HT1080 (cell line): ENCODE data around the gene ULBP2. TPM values are rescaled to one million over a fixed set of nuclear protein-coding genes. Genes with fewer than 3 reads are reported as not detected.
"Not testable (repeated sequence)": the region's sequence is repeated elsewhere in the genome, so short reads cannot be mapped to it uniquely, and the experiment has no call there.

Source experiments
- DNase-seq: peaks from one replicate; pipeline ENCODE4 v3.0.0-alpha.2; 2015; ENCODE audit warnings: low read depth
- total RNA-seq: library from RNA; depleted of rRNA; stranded (reverse); fragments of >200 nt; shearing (Covaris generic); gene quantifications from 2 replicates; pipeline ENCODE4 v1.2.3, GENCODE V29; 2014

The ULBP2 gene
- total RNA-seq, 1 experiment from 2014 or later, result 11.6 TPM

GRCh38 chr6:149908480-149908879 is 33.3 kb upstream of the ULBP2 start:
- not testable (repeated sequence) for DNase-seq

GRCh38 chr6:149909701-149910470 is 31.9 kb upstream of the ULBP2 start:
- no peak for DNase-seq

GRCh38 chr6:149910721-149911151 is 31.1 kb upstream of the ULBP2 start:
- DNase-seq, result no peak

GRCh38 chr6:149912680-149913079 is 29.1 kb upstream of the ULBP2 start:
- DNase-seq, result not testable (repeated sequence)

GRCh38 chr6:149913085-149913484 is 28.7 kb upstream of the ULBP2 start:
- DNase-seq, result peak; percentile 39

- peak; percentile 20 for DNase-seq
Observed at GRCh38 chr6:149913540-149914240, 28.1 kb upstream of the ULBP2 start.

GRCh38 chr6:149915970-149916865 is 25.6 kb upstream of the ULBP2 start:
- no peak for DNase-seq

GRCh38 chr6:149917679-149918078 is 24.1 kb upstream of the ULBP2 start:
- no peak for DNase-seq

GRCh38 chr6:149918151-149918905 is 23.5 kb upstream of the ULBP2 start:
- DNase-seq, result no peak

GRCh38 chr6:149919126-149919833 is 22.5 kb upstream of the ULBP2 start:
- DNase-seq, result not testable (repeated sequence)

- DNase-seq, result no peak
Observed at GRCh38 chr6:149919834-149920225, 22.0 kb upstream of the ULBP2 start.

GRCh38 chr6:149921361-149921760 is 20.5 kb upstream of the ULBP2 start:
- no peak for DNase-seq

- DNase-seq, result not testable (repeated sequence)
Observed at GRCh38 chr6:149922091-149922490, 19.7 kb upstream of the ULBP2 start.

- peak; percentile 85 for DNase-seq
Observed at GRCh38 chr6:149922642-149923326, 19.0 kb upstream of the ULBP2 start, which contains the start of gene RAET1G. Gene RAET1G, minus strand, starts transcription at chr6:149923121. Its CDS starts 111 bp downstream, at chr6:149923010.

- no peak for DNase-seq
Observed at GRCh38 chr6:149923327-149923986, 18.4 kb upstream of the ULBP2 start.

- DNase-seq, result no peak
Observed at GRCh38 chr6:149924206-149924932, 17.4 kb upstream of the ULBP2 start.

- no peak for DNase-seq
Observed at GRCh38 chr6:149924933-149925252, 16.9 kb upstream of the ULBP2 start.

GRCh38 chr6:149925253-149925973 is 16.4 kb upstream of the ULBP2 start:
- DNase-seq, result no peak
